ENCODE measurements around the gene ST3GAL2.

DNA sequence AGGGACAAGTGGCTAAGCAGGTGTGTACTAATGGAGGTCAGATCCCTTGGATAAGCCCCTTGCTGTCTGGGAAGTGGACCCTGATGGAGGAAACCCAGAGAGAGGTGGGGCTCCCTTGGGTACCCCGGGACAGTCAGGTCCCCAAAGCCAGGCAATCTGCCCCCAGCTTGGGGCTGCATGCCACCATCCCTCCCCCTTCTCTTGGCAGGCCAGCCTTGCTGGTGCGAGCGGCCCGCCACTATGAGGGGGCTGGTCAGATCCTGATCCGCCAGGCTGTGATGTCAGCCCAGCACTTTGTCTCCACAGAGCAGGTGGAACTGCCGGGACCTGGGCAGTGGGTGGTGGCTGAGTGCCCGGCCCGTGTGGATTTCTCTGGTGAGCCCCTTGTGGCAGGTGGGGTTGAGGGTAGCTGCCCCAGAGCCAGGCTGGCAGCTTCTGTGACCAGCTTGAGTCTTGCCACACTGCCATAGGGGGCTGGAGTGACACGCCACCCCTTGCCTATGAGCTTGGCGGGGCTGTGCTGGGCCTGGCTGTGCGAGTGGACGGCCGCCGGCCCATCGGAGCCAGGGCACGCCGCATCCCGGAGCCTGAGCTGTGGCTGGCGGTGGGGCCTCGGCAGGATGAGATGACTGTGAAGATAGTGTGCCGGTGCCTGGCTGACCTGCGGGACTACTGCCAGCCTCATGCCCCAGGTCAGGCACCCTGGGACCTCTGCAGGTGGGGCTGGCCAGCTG, 35.6 kb upstream of the ST3GAL2 start:
- TF ChIP-seq TAF1 (IDR thresholded peaks at IDR 0.05; ENCODE audit: borderline replicate concordance, low read depth, low read length) (no peak), POLR2AphosphoS5 (IDR thresholded peaks at IDR 0.05; ENCODE audit: low read depth, low read length) (no peak)
